Left ventricle myocardium inferior (tissue), 1 donor: Measurements from ENCODE around the gene PDGFC. TPM values are rescaled to one million over a fixed set of nuclear protein-coding genes. Genes with fewer than 3 reads are reported as not detected.

ENCODE experiments used
- DNase-seq: peaks from one replicate; pipeline ENCODE4 v3.0.0-alpha.2; 2020
- H3K27ac ChIP-seq: fragments of 200-600 bp; replicated peaks from 2 replicates; pipeline ENCODE4 v1.8.0; 2021
- H3K27me3 ChIP-seq: fragments of 200-600 bp; 2 replicates; pipeline ENCODE4 v1.8.0; 2021; ENCODE audit warnings: low read depth
- H3K36me3 ChIP-seq: fragments of 200-600 bp; 2 replicates; pipeline ENCODE4 v1.8.0; 2021
- H3K4me1 ChIP-seq: fragments of 200-600 bp; 2 replicates; pipeline ENCODE4 v1.8.0; 2021
- H3K4me3 ChIP-seq: fragments of 200-600 bp; 2 replicates; pipeline ENCODE4 v1.8.0; 2021; ENCODE audit warnings: mild to moderate bottlenecking, moderate library complexity
- H3K9me3 ChIP-seq: fragments of 200-600 bp; replicated peaks from 2 replicates; pipeline ENCODE4 v1.8.0; 2021
- CTCF ChIP-seq: fragments of 200-600 bp; IDR thresholded peaks from 2 replicates; pipeline ENCODE4 v1.8.0; 2021; ENCODE audit warnings: antibody characterized with exemption, mild to moderate bottlenecking, borderline replicate concordance
- intact Hi-C: fragments of 100-400 bp; cut with micrococcal nuclease; formaldehyde crosslinking; loops from one replicate; pipeline ENCODE4 v1.11.0; 2022
- total RNA-seq: library from RNA; stranded (reverse); fragmentation: NEBNext Ultra II Directional; extraction: Animal tissue kit (Norgen Biotek cat#: 25700); gene quantifications from one replicate; pipeline ENCODE4 v1.2.1, GENCODE V29; 2021
- donor health status: DM: no; HTN: yes; CAD: no; lungs with severe emphysema.

The PDGFC gene
- total RNA-seq, 1 donor from 2014 or later = 12.9 TPM

GRCh38 chr4:156952078-156952759 is 19.4 kb downstream of the PDGFC start:
- H3K27ac ChIP-seq = no peak overlapping the region
- no peak overlapping the region for H3K4me3 ChIP-seq
- no peak for TF ChIP-seq CTCF
- no peaks in the 10 kb centered on the region for H3K27me3 ChIP-seq
- no peaks in the 10 kb centered on the region for H3K36me3 ChIP-seq
- DNase-seq = no peak
- H3K9me3 ChIP-seq = no peaks in the 10 kb centered on the region
- intact Hi-C loops = no loop called here
- H3K4me1 ChIP-seq = peaks cover 59% of the 10 kb centered on the region

DNA sequence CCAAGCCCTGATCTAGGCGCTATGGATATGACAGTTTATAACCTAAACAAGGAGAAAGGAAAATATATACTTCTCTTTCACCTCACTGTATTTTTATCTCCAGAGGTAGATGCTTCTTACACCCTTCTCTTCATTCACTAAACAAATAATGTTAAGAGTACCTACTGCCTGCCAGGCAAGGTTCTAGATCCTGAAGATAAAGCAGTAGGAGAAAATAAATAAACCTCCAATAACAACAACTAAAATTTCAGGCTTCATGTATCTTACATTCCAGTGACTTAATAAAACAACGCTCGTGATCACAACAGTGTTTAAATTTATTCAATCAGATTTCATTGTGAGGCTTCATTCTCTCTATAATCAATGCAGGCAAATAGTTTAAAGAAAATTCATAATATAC is 20.7 kb downstream of the PDGFC start:
- H3K4me1 ChIP-seq = peaks cover 66% of the 10 kb centered on the region
- H3K27me3 ChIP-seq = no peaks in the 10 kb centered on the region
- intact Hi-C loops = no loop called here
- TF ChIP-seq CTCF = no peak
- H3K36me3 ChIP-seq = no peaks in the 10 kb centered on the region
- H3K9me3 ChIP-seq = no peaks in the 10 kb centered on the region
- H3K27ac ChIP-seq = no peak overlapping the region
- H3K4me3 ChIP-seq = no peak overlapping the region
- DNase-seq = no peak

- intact Hi-C loops = no loop called here
- Histone ChIP-seq H3K9me3 (no peaks in the 10 kb centered on the region), H3K27ac (peak overlapping the region; percentile 23), H3K4me1 (peaks cover 73% of the 10 kb centered on the region), H3K4me3 (no peak overlapping the region), H3K27me3 (no peaks in the 10 kb centered on the region), H3K36me3 (no peaks in the 10 kb centered on the region)
- DNase-seq = no peak
- TF ChIP-seq CTCF = no peak
Measured at GRCh38 chr4:156950090-156950489, 21.5 kb downstream of the PDGFC start.

DNA sequence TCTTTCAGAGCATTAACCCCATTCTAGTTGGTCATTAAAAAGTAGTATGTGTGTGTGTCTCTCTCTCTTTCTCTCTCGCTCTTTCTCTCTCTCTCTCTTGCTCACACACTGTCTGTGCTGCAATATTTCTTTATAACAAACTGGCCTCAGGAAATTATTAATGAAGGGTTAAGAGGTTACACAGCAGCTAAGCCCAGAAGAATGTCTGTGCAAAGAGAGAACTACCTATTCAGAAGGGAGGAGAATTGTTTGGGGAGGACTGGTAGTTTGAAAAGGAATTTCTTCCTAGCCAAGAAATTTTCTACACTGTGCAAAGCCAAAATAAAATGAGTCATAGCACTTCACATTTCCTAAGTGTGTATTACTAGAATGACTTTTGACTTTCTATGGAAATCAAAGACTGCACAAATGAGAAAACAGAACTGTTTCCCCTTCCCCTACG is 22.2 kb downstream of the PDGFC start:
- H3K4me3 ChIP-seq = no peak overlapping the region
- H3K27me3 ChIP-seq = no peaks in the 10 kb centered on the region
- H3K27ac ChIP-seq = peak overlapping the region; percentile 23
- no peak for TF ChIP-seq CTCF
- no peak for DNase-seq
- H3K36me3 ChIP-seq = no peaks in the 10 kb centered on the region
- H3K4me1 ChIP-seq = peaks cover 79% of the 10 kb centered on the region
- intact Hi-C loops = no loop called here
- no peaks in the 10 kb centered on the region for H3K9me3 ChIP-seq

DNA sequence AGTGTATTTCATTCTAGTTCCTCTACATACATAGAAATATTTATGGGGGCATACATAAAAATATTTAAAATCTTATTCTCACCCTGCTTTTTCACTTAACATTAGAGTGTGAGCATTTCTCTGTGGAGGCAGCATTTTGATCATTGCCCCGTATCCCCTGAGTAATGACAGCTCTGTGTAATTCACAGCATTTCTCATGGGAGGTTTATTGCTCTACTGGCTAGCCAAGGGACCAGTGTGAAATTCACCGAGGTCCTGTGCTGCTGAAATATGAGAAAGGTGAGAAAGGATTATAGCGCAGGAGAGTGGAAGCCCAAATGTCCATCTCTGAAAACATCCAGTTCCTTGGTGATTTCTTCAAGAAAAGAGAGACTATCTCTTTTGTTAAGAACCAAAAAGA is 22.9 kb downstream of the PDGFC start:
- no peak for TF ChIP-seq CTCF
- peak overlapping the region; percentile 23 for H3K27ac ChIP-seq
- H3K4me1 ChIP-seq = peaks cover 85% of the 10 kb centered on the region
- DNase-seq = no peak
- intact Hi-C loops = no loop called here
- no peaks in the 10 kb centered on the region for H3K9me3 ChIP-seq
- no peak overlapping the region for H3K4me3 ChIP-seq
- H3K27me3 ChIP-seq = no peaks in the 10 kb centered on the region
- no peaks in the 10 kb centered on the region for H3K36me3 ChIP-seq
